ENCODE data around the gene NEK1.

DNA sequence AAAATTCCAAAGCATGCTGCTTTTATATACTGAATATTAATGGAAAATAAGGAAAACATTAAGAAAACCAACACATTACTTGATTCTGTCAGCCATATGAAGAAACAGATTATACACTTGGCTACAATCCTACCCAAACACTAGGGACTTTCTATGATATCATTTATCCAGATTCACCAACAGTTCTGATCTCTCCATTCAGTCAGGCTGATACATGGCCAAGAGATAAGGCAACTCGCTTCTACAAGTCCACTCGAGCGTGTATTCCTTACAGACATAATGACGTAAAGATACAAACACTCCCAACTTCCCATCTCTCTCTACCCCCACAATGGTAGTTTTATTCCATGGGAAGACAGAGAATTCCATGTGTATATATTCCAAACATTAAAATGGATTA, 44.5 kb downstream of the NEK1 start:
- TF ChIP-seq, protein P1, sequence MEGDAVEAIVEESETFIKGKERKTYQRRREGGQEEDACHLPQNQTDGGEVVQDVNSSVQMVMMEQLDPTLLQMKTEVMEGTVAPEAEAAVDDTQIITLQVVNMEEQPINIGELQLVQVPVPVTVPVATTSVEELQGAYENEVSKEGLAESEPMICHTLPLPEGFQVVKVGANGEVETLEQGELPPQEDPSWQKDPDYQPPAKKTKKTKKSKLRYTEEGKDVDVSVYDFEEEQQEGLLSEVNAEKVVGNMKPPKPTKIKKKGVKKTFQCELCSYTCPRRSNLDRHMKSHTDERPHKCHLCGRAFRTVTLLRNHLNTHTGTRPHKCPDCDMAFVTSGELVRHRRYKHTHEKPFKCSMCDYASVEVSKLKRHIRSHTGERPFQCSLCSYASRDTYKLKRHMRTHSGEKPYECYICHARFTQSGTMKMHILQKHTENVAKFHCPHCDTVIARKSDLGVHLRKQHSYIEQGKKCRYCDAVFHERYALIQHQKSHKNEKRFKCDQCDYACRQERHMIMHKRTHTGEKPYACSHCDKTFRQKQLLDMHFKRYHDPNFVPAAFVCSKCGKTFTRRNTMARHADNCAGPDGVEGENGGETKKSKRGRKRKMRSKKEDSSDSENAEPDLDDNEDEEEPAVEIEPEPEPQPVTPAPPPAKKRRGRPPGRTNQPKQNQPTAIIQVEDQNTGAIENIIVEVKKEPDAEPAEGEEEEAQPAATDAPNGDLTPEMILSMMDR (IDR thresholded peaks at IDR 0.05): no peak
- no peak for TF ChIP-seq POLR2A (IDR thresholded peaks at IDR 0.05)

Data from testis (tissue), 2 donors.